Pancreas (tissue), 10 donors: ENCODE results near the gene FHOD3. TPM values are rescaled to one million over a fixed set of nuclear protein-coding genes. Genes with fewer than 3 reads are reported as not detected.

Experiments used
- ATAC-seq, 4 donors: fragments of 200-7000 bp; cut with Tn5 transposase; one replicate each; pipeline versions ENCODE4 v1.8.0 to v1.9.1; 2020; ENCODE audit warnings: mild to moderate bottlenecking in 4 of 4, moderate library complexity in 4 of 4
- DNase-seq, 6 donors: peaks; one replicate each; pipeline ENCODE4 v3.0.0-alpha.2; 2020
- FAIRE-seq: peaks from 2 replicates; lab custom pipeline; 2012; peaks lifted over from hg19 to GRCh38; lab: Jason Lieb, UNC
- H3K27ac ChIP-seq, 4 donors: fragments of 200-600 bp; sonication (generic); 1 replicate in 3 of 4; 2 replicates in 1 of 4; pipeline versions ENCODE4 v1.5.0 to v1.8.0; 2020
- H3K27me3 ChIP-seq, 4 donors: fragments of 200-600 bp; one replicate each; pipeline ENCODE4 v1.8.0; 2021
- H3K36me3 ChIP-seq, 3 donors: fragments of 200-600 bp; sonication (generic) in 1 of 3; one replicate each; pipeline versions ENCODE4 v1.5.0 to v1.8.0; 2020 to 2021
- H3K4me1 ChIP-seq, 3 donors: fragments of 200-600 bp; one replicate each; pipeline ENCODE4 v1.8.0; 2021
- H3K4me3 ChIP-seq, 4 donors: fragments of 200-600 bp; sonication (generic) in 2 of 4; one replicate each; pipeline versions ENCODE4 v1.5.0 to v1.8.0; 2020 to 2021
- H3K9me3 ChIP-seq, 4 donors: fragments of 200-600 bp; one replicate each; pipeline ENCODE4 v1.8.0; 2021
- CTCF ChIP-seq, 4 donors: fragments of 200-600 bp; sonication (generic) in 3 of 4; IDR thresholded peaks; one replicate each; pipeline versions ENCODE4 v1.5.0 to v1.8.0; 2021; ENCODE audit warnings: antibody characterized with exemption in 4 of 4
- WGBS, 2 donors: extraction: QIAGEN DNeasy Blood & Tissue Kit; methylation state at CpG; one replicate each; pipeline ENCODE4 v1.1.7; 2013; 5-methylcytosine and 5-hydroxymethylcytosine counted together
- intact Hi-C, 3 donors: fragments of 100-400 bp; cut with DNase I; formaldehyde crosslinking; loops; one replicate each; pipeline versions ENCODE4 v1.11.1 to v1.14.2; 2022
- polyA plus RNA-seq, 2 donors: library from polyadenylated mRNA; stranded (reverse); fragments of 200-250 nt; gene quantifications; one replicate each; pipeline ENCODE4 v1.2.3, GENCODE V29; 2013
- total RNA-seq, 6 donors: library from RNA; stranded (reverse); fragmentation: NEBNext Ultra II Directional in 4 of 6; extraction: Animal tissue kit (Norgen Biotek cat#: 25700) in 4 of 6; gene quantifications; one replicate each; pipeline versions ENCODE4 v1.2.1 to v1.2.4, GENCODE V29; 2021 to 2023
- donor health status: healthy with polysubstance abuse.
- donor health status: DM: no; HTN: no; CAD: no; lungs with moderate emphysema.
- donor health status: DM: no; HTN: no; CAD: no.
- donor health status: control.
- donor health status: control.
- donor health status: Bipolar disorder and iron deficiency.
- donor health status: DM: yes; HTN: yes; CAD: no.
- donor health status: DM: no; HTN: no; CAD: no.
- donor health status: DM: no; HTN: no; CAD: no.
- donor health status: DM: yes; HTN: yes; CAD: no.

The FHOD3 gene
- total and polyA plus RNA-seq, 8 donors, result 0.25 to 4.3 (median 1.2) TPM

GRCh38 chr18:36322408-36322728 is 24.9 kb downstream of the FHOD3 start:
- Histone ChIP-seq H3K27ac (no peak overlapping the region), H3K9me3 (no peaks in the 10 kb centered on the region), H3K4me3 (no peak overlapping the region), H3K27me3 (no peaks in the 10 kb centered on the region), H3K4me1 (no peaks in the 10 kb centered on the region), H3K36me3 (no peaks in the 10 kb centered on the region)
- no peak for DNase-seq
- intact Hi-C loops, result no loop called here
- TF ChIP-seq CTCF (IDR thresholded peaks at IDR 0.05), result no peak
- 96 to 100% methylated on average over 1 of the region's 1 CpG for WGBS, 2 donors
- ATAC-seq, result no peak
- no peak for FAIRE-seq

- Histone ChIP-seq H3K4me3 (no peak overlapping the region), H3K27me3 (no peaks in the 10 kb centered on the region), H3K27ac (no peak overlapping the region), H3K36me3 (no peaks in the 10 kb centered on the region), H3K4me1 (no peaks in the 10 kb centered on the region), H3K9me3 (no peaks in the 10 kb centered on the region)
- intact Hi-C loops, result no loop called here
- FAIRE-seq (no peak), ATAC-seq (no peak), DNase-seq (no peak)
- no peak for TF ChIP-seq CTCF (IDR thresholded peaks at IDR 0.05)
- WGBS, 2 donors, result 87 to 89% methylated on average over 4 of the region's 4 CpGs
Measured at GRCh38 chr18:36322734-36323133, 25.2 kb downstream of the FHOD3 start.

- 52 to 55% methylated on average over 1 of the region's 1 CpG for WGBS, 2 donors
- FAIRE-seq, result no peak
- DNase-seq, result no peak
- TF ChIP-seq CTCF (IDR thresholded peaks at IDR 0.05), result no peak
- Histone ChIP-seq H3K27ac (no peak overlapping the region), H3K36me3 (no peaks in the 10 kb centered on the region), H3K9me3 (no peaks in the 10 kb centered on the region), H3K4me3 (no peak overlapping the region), H3K27me3 (no peaks in the 10 kb centered on the region), H3K4me1 (no peaks in the 10 kb centered on the region)
- intact Hi-C loops, result no loop called here
- peak in 1 of 4 donors; percentile 94 for ATAC-seq
Measured at GRCh38 chr18:36323421-36323820, 25.9 kb downstream of the FHOD3 start.

- DNase-seq (no peak), FAIRE-seq (no peak), ATAC-seq (no peak)
- Histone ChIP-seq H3K36me3 (no peaks in the 10 kb centered on the region), H3K4me3 (no peak overlapping the region), H3K27me3 (no peaks in the 10 kb centered on the region), H3K9me3 (no peaks in the 10 kb centered on the region), H3K4me1 (no peaks in the 10 kb centered on the region), H3K27ac (no peak overlapping the region)
- intact Hi-C loops, result no loop called here
- WGBS, 2 donors, result 66 to 76% methylated on average over 1 of the region's 1 CpG
- no peak for TF ChIP-seq CTCF (IDR thresholded peaks at IDR 0.05)
Measured at GRCh38 chr18:36325846-36326245, 28.3 kb downstream of the FHOD3 start.

- no peak overlapping the region for H3K27ac ChIP-seq
- no peaks in the 10 kb centered on the region for H3K36me3 ChIP-seq
- FAIRE-seq, result no peak
- 50 to 70% methylated on average over 6 of the region's 6 CpGs for WGBS, 2 donors
- no peaks in the 10 kb centered on the region for H3K9me3 ChIP-seq
- no peak for ATAC-seq
- H3K4me1 ChIP-seq, result no peaks in the 10 kb centered on the region
- DNase-seq, result no peak
- no peak for TF ChIP-seq CTCF (IDR thresholded peaks at IDR 0.05)
- intact Hi-C loops, result no loop called here
- no peaks in the 10 kb centered on the region for H3K27me3 ChIP-seq
- no peak overlapping the region for H3K4me3 ChIP-seq
Measured at GRCh38 chr18:36326771-36327170, 29.3 kb downstream of the FHOD3 start.
